Hematopoietic multipotent progenitor cell treated with erythropoietin and hydrocortisone succinate and interleukin-3 and kit ligand, for 6 days (in vitro differentiated cells): ENCODE data around the gene CD22.
"Not testable (repeated sequence)": the region's sequence is repeated elsewhere in the genome, so short reads cannot be mapped to it uniquely, and the experiment has no call there.

Experiments used
- DNase-seq: peaks from one replicate; pipeline ENCODE4 v3.0.0-alpha.2; 2015

The CD22 gene

GRCh38 chr19:35345671-35346111, 16.7 kb downstream of the CD22 start:
- no peak for DNase-seq

GRCh38 chr19:35346193-35347052, 17.4 kb downstream of the CD22 start:
- DNase-seq = peak; percentile 20

GRCh38 chr19:35347171-35347929, 18.4 kb downstream of the CD22 start, which contains the start of gene FFAR1:
TSS of gene FFAR1 (plus strand) at chr19:35347902. CDS start at chr19:35351552, 3,650 bp downstream.
- peak; percentile 62 for DNase-seq

GRCh38 chr19:35347930-35348298, 18.9 kb downstream of the CD22 start:
- DNase-seq = no peak

- DNase-seq = no peak
Observed at GRCh38 chr19:35348911-35349611, 20.1 kb downstream of the CD22 start.

GRCh38 chr19:35349614-35350521, 20.9 kb downstream of the CD22 start:
- DNase-seq = no peak

GRCh38 chr19:35350591-35350990, 21.6 kb downstream of the CD22 start:
- no peak for DNase-seq

- DNase-seq = no peak
Observed at GRCh38 chr19:35351411-35352176, 22.6 kb downstream of the CD22 start.

- DNase-seq = no peak
Observed at GRCh38 chr19:35352177-35352447, 23.1 kb downstream of the CD22 start.

- peak; percentile 88 for DNase-seq
Observed at GRCh38 chr19:35352448-35353304, 23.7 kb downstream of the CD22 start.

GRCh38 chr19:35353635-35354034, 24.6 kb downstream of the CD22 start:
- DNase-seq = peak; percentile 50

GRCh38 chr19:35354898-35355297, 25.9 kb downstream of the CD22 start:
- no peak for DNase-seq

- DNase-seq = no peak
Observed at GRCh38 chr19:35355791-35356460, 26.9 kb downstream of the CD22 start.

- peak; percentile 57 for DNase-seq
Observed at GRCh38 chr19:35357867-35358573, 29.0 kb downstream of the CD22 start, which contains the start of gene FFAR3. TSS of gene FFAR3 (plus strand) at chr19:35358460. CDS start at chr19:35358891, 431 bp downstream.

- DNase-seq = not testable (repeated sequence)
Observed at GRCh38 chr19:35358834-35359233, 29.8 kb downstream of the CD22 start.

- DNase-seq = not testable (repeated sequence)
Observed at GRCh38 chr19:35359395-35359794, 30.4 kb downstream of the CD22 start.

- not testable (repeated sequence) for DNase-seq
Observed at GRCh38 chr19:35360081-35360480, 31.1 kb downstream of the CD22 start.

GRCh38 chr19:35360880-35361420, 32.0 kb downstream of the CD22 start:
- DNase-seq = no peak
